HEK293 (cell line): ENCODE data around the gene SRSF9.

Source experiments
- CTCF ChIA-PET: fragments of 350-600 bp; formaldehyde crosslinking; extraction: SDS; loops from one replicate; lab custom pipeline; 2021; ENCODE audit warnings: antibody characterized with exemption; lab: Yijun Ruan, JAX
- POLR2A ChIA-PET: fragments of 300-600 bp; formaldehyde crosslinking; extraction: SDS; loops from one replicate; lab custom pipeline; 2020; ENCODE audit warnings: antibody characterized with exemption, inconsistent platforms; lab: Yijun Ruan, JAX
- H3K27ac ChIP-seq: fragments of 200-500 bp; sonication (Bioruptor generic); 2 replicates; pipeline ENCODE4 v1.5.1; 2014; ENCODE audit warnings: low read depth, low read length, control low read depth, inconsistent platforms; ENCODE audit errors: extremely low read depth
- H3K36me3 ChIP-seq, 2 experiments: fragments of 200-500 bp in 1 of 2; sonication (Bioruptor generic) in 1 of 2; 1 replicate in 1 of 2; 2 replicates in 1 of 2; pipeline ENCODE4 v1.5.1; 2014 to 2017; ENCODE audit warnings: inconsistent platforms in 2 of 2, low read length in 2 of 2; ENCODE audit not compliant: control insufficient read depth in 2 of 2, insufficient read depth in 1 of 2
- H3K4me1 ChIP-seq: fragments of 200-500 bp; sonication (Bioruptor generic); 2 replicates; pipeline ENCODE4 v1.5.1; 2014; ENCODE audit warnings: mild to moderate bottlenecking, low read length, inconsistent platforms; ENCODE audit not compliant: control insufficient read depth, insufficient read depth
- H3K4me3 ChIP-seq: 2 replicates; pipeline ENCODE4 v1.5.1; 2011; ENCODE audit warnings: low read depth, mild to moderate bottlenecking, control low read depth, low read length, moderate library complexity
- H3K9me3 ChIP-seq: fragments of 200-500 bp; sonication (Bioruptor generic); 2 replicates; pipeline ENCODE4 v1.5.1; 2014; ENCODE audit warnings: low read depth, low read length, inconsistent platforms; ENCODE audit not compliant: control insufficient read depth, insufficient read depth
- FEZF1 ChIP-seq: fragments of 450-650 bp; formaldehyde crosslinking; IDR thresholded peaks from 2 replicates; pipeline ENCODE4 v1.5.1; 2016; ENCODE audit warnings: missing biosample characterization, missing genetic modification characterization
- HOXC10 ChIP-seq: sonication (generic); formaldehyde crosslinking; IDR thresholded peaks from 2 replicates; pipeline ENCODE4 v1.8.1; 2023; ENCODE audit warnings: mild to moderate bottlenecking, missing genetic modification reagents
- KLF10 ChIP-seq: fragments of 450-650 bp; IDR thresholded peaks from 2 replicates; pipeline ENCODE4 v1.5.1; 2018; ENCODE audit warnings: missing biosample characterization, mild to moderate bottlenecking, missing genetic modification characterization
- ZNF121 ChIP-seq: fragments of 450-650 bp; formaldehyde crosslinking; IDR thresholded peaks from 2 replicates; pipeline ENCODE4 v1.5.1; 2016; ENCODE audit warnings: missing biosample characterization, missing genetic modification characterization
- ZNF157 ChIP-seq: fragments of 450-650 bp; formaldehyde crosslinking; IDR thresholded peaks from 2 replicates; pipeline ENCODE4 v1.5.1; 2016; ENCODE audit warnings: missing biosample characterization, missing genetic modification characterization
- ZNF2 ChIP-seq: fragments of 450-650 bp; formaldehyde crosslinking; IDR thresholded peaks from 2 replicates; pipeline ENCODE4 v1.5.1; 2016; ENCODE audit warnings: missing biosample characterization, missing genetic modification characterization
- ZNF341 ChIP-seq: fragments of 450-650 bp; formaldehyde crosslinking; IDR thresholded peaks from 2 replicates; pipeline ENCODE4; 2016; ENCODE audit warnings: low read depth, missing biosample characterization, missing genetic modification characterization
- ZNF366 ChIP-seq: fragments of 450-650 bp; formaldehyde crosslinking; conservative IDR thresholded peaks from 2 replicates; pipeline ENCODE4 v1.5.1; 2016; ENCODE audit warnings: missing biosample characterization, missing genetic modification characterization
- ZNF37A ChIP-seq: fragments of 450-650 bp; IDR thresholded peaks from 2 replicates; pipeline ENCODE4 v1.5.1; 2018; ENCODE audit warnings: missing biosample characterization, missing genetic modification characterization
- ZNF426 ChIP-seq: fragments of 450-650 bp; formaldehyde crosslinking; IDR thresholded peaks from 2 replicates; pipeline ENCODE4 v1.5.1; 2017; ENCODE audit warnings: missing biosample characterization, missing genetic modification characterization, mild to moderate bottlenecking, inconsistent platforms, moderate library complexity
- ZNF510 ChIP-seq: fragments of 450-650 bp; formaldehyde crosslinking; IDR thresholded peaks from 2 replicates; pipeline ENCODE4 v1.5.1; 2018; ENCODE audit warnings: mild to moderate bottlenecking, missing genetic modification characterization, missing biosample characterization; ENCODE audit not compliant: insufficient replicate concordance
- ZNF548 ChIP-seq: fragments of 450-650 bp; formaldehyde crosslinking; IDR thresholded peaks from 2 replicates; pipeline ENCODE4 v1.5.1; 2016; ENCODE audit warnings: missing biosample characterization, missing genetic modification characterization
- ZNF629 ChIP-seq: fragments of 450-650 bp; formaldehyde crosslinking; IDR thresholded peaks from 2 replicates; pipeline ENCODE4 v1.5.1; 2017; ENCODE audit warnings: missing biosample characterization, missing genetic modification characterization
- ZNF776 ChIP-seq: fragments of 450-650 bp; formaldehyde crosslinking; IDR thresholded peaks from 2 replicates; pipeline ENCODE4 v1.5.0; 2017; ENCODE audit warnings: missing biosample characterization, missing genetic modification characterization, borderline replicate concordance
- ZXDB ChIP-seq: fragments of 450-650 bp; formaldehyde crosslinking; IDR thresholded peaks from 2 replicates; pipeline ENCODE4 v1.5.1; 2016; ENCODE audit warnings: missing biosample characterization, missing genetic modification characterization
- TF ChIP-seq, protein P1 (sequence below): fragments of 450-650 bp; formaldehyde crosslinking; conservative IDR thresholded peaks from 2 replicates; pipeline ENCODE4 v1.5.1; 2016; ENCODE audit warnings: low read depth, missing biosample characterization, missing genetic modification characterization
- TF ChIP-seq, protein P2 (sequence below): fragments of 450-650 bp; formaldehyde crosslinking; IDR thresholded peaks from 2 replicates; pipeline ENCODE4 v1.5.1; 2016; ENCODE audit warnings: missing biosample characterization, missing genetic modification characterization, borderline replicate concordance
- TF ChIP-seq, protein P3 (sequence below): fragments of 450-650 bp; formaldehyde crosslinking; IDR thresholded peaks from 2 replicates; pipeline ENCODE4 v1.5.1; 2016; ENCODE audit warnings: missing biosample characterization, missing genetic modification characterization

The SRSF9 gene

DNA sequence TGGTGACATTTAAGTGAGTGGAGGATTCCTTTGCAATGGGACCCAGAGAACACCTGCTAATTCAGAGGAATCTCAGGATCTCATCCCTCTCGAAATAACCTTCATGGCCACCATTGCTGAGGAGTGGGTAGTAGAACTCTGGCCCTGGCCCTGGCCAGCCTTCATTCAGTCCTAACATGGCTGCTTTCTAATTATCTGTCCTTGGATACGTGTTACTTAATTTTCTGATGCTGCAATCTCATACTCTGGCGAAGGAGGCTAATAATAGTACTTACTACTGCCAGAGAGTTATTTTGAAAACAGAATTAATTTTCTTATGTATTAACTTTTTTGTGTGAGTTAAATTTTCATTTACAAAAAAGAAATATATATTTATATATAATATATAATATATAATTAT, 43.8 kb downstream of the SRSF9 start:
- Histone ChIP-seq H3K4me3 (no peak overlapping the region), H3K4me1 (no peaks in the 10 kb centered on the region), H3K27ac (no peak overlapping the region), H3K9me3 (no peaks in the 10 kb centered on the region), H3K36me3 (no peaks in the 10 kb centered on the region)
- no peak for TF ChIP-seq ZNF37A (tag by site-specific recombination)
- no peak for TF ChIP-seq ZNF2
- CTCF ChIA-PET, result no interaction called here
- POLR2A ChIA-PET, result no interaction called here

DNA sequence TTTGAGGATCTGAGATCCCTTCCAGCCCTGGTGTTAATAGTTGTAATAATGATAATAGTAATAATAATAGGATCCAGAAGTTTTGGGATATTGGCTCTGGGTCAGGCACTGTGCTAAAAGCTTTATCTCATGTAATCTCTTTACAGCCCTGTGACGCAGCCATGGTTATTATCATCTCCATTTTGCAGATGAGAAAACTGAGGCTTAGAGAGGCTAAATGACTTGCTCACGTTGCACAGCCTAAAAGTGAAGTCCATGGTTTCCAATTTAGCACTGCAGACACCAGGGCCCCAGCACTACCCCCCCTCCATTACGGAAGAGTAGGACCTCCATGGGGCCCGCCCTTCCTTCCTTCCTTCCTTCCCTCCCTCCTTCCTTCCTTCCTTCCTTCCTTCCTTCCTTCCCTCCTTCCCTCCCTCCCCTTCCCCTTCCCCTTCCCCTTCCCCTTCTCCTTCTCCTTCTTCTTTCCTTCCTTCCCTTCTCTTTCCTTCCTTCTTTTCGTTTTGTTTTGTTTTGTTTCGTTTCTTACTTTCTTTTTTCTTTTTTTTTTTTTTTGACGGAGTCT, 46.6 kb downstream of the SRSF9 start:
- Histone ChIP-seq H3K36me3 (no peaks in the 10 kb centered on the region), H3K9me3 (no peaks in the 10 kb centered on the region), H3K4me1 (no peaks in the 10 kb centered on the region), H3K27ac (no peak overlapping the region), H3K4me3 (no peak overlapping the region)
- ChIA-PET CTCF (no interaction called here), POLR2A (no interaction called here)
- TF ChIP-seq FEZF1 (tag by site-specific recombination), result no peak
- TF ChIP-seq, protein P1, sequence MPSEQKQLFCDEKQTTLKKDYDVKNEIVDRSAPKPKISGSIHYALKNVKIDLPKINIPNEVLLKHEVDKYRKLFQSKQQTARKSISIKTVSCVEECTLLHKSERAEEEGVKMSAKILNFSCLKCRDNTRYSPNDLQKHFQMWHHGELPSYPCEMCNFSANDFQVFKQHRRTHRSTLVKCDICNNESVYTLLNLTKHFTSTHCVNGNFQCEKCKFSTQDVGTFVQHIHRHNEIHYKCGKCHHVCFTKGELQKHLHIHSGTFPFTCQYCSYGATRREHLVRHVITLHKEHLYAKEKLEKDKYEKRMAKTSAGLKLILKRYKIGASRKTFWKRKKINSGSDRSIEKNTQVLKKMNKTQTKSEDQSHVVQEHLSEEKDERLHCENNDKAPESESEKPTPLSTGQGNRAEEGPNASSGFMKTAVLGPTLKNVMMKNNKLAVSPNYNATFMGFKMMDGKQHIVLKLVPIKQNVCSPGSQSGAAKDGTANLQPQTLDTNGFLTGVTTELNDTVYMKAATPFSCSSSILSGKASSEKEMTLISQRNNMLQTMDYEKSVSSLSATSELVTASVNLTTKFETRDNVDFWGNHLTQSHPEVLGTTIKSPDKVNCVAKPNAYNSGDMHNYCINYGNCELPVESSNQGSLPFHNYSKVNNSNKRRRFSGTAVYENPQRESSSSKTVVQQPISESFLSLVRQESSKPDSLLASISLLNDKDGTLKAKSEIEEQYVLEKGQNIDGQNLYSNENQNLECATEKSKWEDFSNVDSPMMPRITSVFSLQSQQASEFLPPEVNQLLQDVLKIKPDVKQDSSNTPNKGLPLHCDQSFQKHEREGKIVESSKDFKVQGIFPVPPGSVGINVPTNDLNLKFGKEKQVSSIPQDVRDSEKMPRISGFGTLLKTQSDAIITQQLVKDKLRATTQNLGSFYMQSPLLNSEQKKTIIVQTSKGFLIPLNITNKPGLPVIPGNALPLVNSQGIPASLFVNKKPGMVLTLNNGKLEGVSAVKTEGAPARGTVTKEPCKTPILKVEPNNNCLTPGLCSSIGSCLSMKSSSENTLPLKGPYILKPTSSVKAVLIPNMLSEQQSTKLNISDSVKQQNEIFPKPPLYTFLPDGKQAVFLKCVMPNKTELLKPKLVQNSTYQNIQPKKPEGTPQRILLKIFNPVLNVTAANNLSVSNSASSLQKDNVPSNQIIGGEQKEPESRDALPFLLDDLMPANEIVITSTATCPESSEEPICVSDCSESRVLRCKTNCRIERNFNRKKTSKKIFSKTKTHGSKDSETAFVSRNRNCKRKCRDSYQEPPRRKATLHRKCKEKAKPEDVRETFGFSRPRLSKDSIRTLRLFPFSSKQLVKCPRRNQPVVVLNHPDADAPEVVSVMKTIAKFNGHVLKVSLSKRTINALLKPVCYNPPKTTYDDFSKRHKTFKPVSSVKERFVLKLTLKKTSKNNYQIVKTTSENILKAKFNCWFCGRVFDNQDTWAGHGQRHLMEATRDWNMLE (tag by site-specific recombination), result no peak
- no peak for TF ChIP-seq ZNF121 (tag by site-specific recombination)
- TF ChIP-seq, protein P2, sequence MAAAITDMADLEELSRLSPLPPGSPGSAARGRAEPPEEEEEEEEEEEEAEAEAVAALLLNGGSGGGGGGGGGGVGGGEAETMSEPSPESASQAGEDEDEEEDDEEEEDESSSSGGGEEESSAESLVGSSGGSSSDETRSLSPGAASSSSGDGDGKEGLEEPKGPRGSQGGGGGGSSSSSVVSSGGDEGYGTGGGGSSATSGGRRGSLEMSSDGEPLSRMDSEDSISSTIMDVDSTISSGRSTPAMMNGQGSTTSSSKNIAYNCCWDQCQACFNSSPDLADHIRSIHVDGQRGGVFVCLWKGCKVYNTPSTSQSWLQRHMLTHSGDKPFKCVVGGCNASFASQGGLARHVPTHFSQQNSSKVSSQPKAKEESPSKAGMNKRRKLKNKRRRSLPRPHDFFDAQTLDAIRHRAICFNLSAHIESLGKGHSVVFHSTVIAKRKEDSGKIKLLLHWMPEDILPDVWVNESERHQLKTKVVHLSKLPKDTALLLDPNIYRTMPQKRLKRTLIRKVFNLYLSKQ (tag by site-specific recombination), result no peak
- no peak for TF ChIP-seq ZNF776 (tag by site-specific recombination)
- peak; percentile 38; the same call in 1 of the 2 replicates for TF ChIP-seq ZNF341 (tag by site-specific recombination)
- TF ChIP-seq, protein P3, sequence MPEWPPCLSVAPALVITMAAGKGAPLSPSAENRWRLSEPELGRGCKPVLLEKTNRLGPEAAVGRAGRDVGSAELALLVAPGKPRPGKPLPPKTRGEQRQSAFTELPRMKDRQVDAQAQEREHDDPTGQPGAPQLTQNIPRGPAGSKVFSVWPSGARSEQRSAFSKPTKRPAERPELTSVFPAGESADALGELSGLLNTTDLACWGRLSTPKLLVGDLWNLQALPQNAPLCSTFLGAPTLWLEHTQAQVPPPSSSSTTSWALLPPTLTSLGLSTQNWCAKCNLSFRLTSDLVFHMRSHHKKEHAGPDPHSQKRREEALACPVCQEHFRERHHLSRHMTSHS (tag by site-specific recombination), result no peak
- no peak for TF ChIP-seq ZNF426 (tag by site-specific recombination)
- TF ChIP-seq ZXDB (tag by site-specific recombination), result no peak
- no peak for TF ChIP-seq HOXC10 (CRISPR knock-in tag)
- no peak for TF ChIP-seq ZNF548 (tag by site-specific recombination)
- no peak for TF ChIP-seq KLF10
- TF ChIP-seq ZNF366, result peak; percentile 86
- TF ChIP-seq ZNF510 (tag by site-specific recombination), result no peak
- TF ChIP-seq ZNF157 (tag by site-specific recombination), result no peak
- no peak for TF ChIP-seq ZNF629
